Panc1 (cell line): ENCODE measurements around the gene KLK15. TPM values are rescaled to one million over a fixed set of nuclear protein-coding genes. Genes with fewer than 3 reads are reported as not detected.

Source experiments
- ATAC-seq: fragments of 200-7000 bp; cut with Tn5 transposase; 2 replicates; pipeline ENCODE4 v1.9.1; 2020; ENCODE audit warnings: mild to moderate bottlenecking, moderate library complexity
- BruUV-seq: library from RNA; stranded (reverse); fragments of 400-500 nt; replicated peaks from 2 replicates; lab custom pipeline; 2021; lab: Mats Ljungman, UMichigan
- CTCF ChIA-PET: fragments of 300-600 bp; sonication (Branson Sonifier 250); formaldehyde crosslinking; loops from one replicate; lab custom pipeline; 2022; ENCODE audit warnings: antibody characterized with exemption; lab: Charles Lee
- POLR2A ChIA-PET: fragments of 300-600 bp; sonication (Branson Sonifier 250); formaldehyde crosslinking; loops from one replicate; lab custom pipeline; 2022; ENCODE audit warnings: antibody characterized with exemption; lab: Charles Lee
- DNase-seq: peaks from one replicate; pipeline ENCODE4 v3.0.0-alpha.2; 2010; ENCODE audit warnings: low read depth, low spot score
- H3K27ac ChIP-seq: 2 replicates; pipeline ENCODE4 v1.5.1; 2011; ENCODE audit warnings: mild to moderate bottlenecking, low read length, inconsistent platforms
- H3K27me3 ChIP-seq: fragments of 200-500 bp; sonication (Bioruptor generic); 2 replicates; pipeline ENCODE4 v1.6.0; 2014; ENCODE audit warnings: low read length, inconsistent platforms; ENCODE audit not compliant: control insufficient read depth, insufficient read depth
- H3K36me3 ChIP-seq: fragments of 200-500 bp; sonication (Bioruptor generic); 2 replicates; pipeline ENCODE4 v1.5.1; 2014; ENCODE audit warnings: inconsistent platforms, mild to moderate bottlenecking, low read length, moderate library complexity; ENCODE audit not compliant: control insufficient read depth, insufficient read depth
- H3K4me1 ChIP-seq: 2 replicates; pipeline ENCODE4 v1.5.1; 2011; ENCODE audit warnings: inconsistent platforms, mild to moderate bottlenecking, low read length, moderate library complexity; ENCODE audit not compliant: control insufficient read depth, insufficient read depth
- H3K4me3 ChIP-seq, 2 experiments: 2 replicates each; pipeline ENCODE4 v1.5.1; 2011 to 2012; ENCODE audit warnings: low read depth in 2 of 2, low read length in 2 of 2, mild to moderate bottlenecking in 2 of 2, inconsistent platforms in 1 of 2, moderate library complexity in 1 of 2
- H3K9me3 ChIP-seq: fragments of 200-500 bp; sonication (Bioruptor generic); 2 replicates; pipeline ENCODE4 v1.5.1; 2014; ENCODE audit warnings: low read depth, mild to moderate bottlenecking, inconsistent platforms, low read length, moderate library complexity; ENCODE audit not compliant: control insufficient read depth, insufficient read depth
- CTCF ChIP-seq: fragments of 450-650 bp; IDR thresholded peaks from 2 replicates; pipeline ENCODE4 v1.5.1; 2017; ENCODE audit warnings: mild to moderate bottlenecking
- POLR2AphosphoS5 ChIP-seq: IDR thresholded peaks from 2 replicates; pipeline ENCODE4 v1.6.1; 2012; ENCODE audit warnings: mild to moderate bottlenecking, low read depth, low read length, moderate library complexity
- REST ChIP-seq, 2 experiments: IDR thresholded peaks; 2 replicates each; pipeline ENCODE4 v1.6.1; 2011 to 2012; ENCODE audit warnings: low read depth in 2 of 2, control low read depth in 1 of 2, low read length in 1 of 2, mild to moderate bottlenecking in 1 of 2, moderate library complexity in 1 of 2; ENCODE audit not compliant: insufficient read depth in 1 of 2
- SIN3A ChIP-seq: IDR thresholded peaks from 2 replicates; pipeline ENCODE4 v1.6.1; 2012; ENCODE audit warnings: low read depth, mild to moderate bottlenecking, low read length, moderate library complexity, borderline replicate concordance; ENCODE audit not compliant: insufficient read depth
- TCF7L2 ChIP-seq: IDR thresholded peaks from 2 replicates; pipeline ENCODE4 v1.6.1; 2011; ENCODE audit warnings: mild to moderate bottlenecking, low read depth, low read length, inconsistent platforms
- in situ Hi-C: cut with HindIII; loops from 2 replicates; pipeline ENCODE4 v1.10.0; 2016; ENCODE audit warnings: low sequenced_read_pairs, low pct_unique_long_range_greater_than_20kb
- intact Hi-C: fragments of 100-400 bp; cut with micrococcal nuclease; formaldehyde crosslinking; loops from one replicate; pipeline ENCODE4 v1.10.0; 2022; ENCODE audit not compliant: unreplicated experiment
- total RNA-seq: library from RNA; stranded (reverse); gene quantifications from one replicate; pipeline ENCODE4 v1.2.1, GENCODE V29; 2021; ENCODE audit not compliant: unreplicated experiment

Gene KLK15
- total RNA-seq, 1 experiment from 2014 or later, result not detected

- no peaks in the 10 kb centered on the region for H3K9me3 ChIP-seq
- TF ChIP-seq SIN3A (no peak), POLR2AphosphoS5 (no peak), REST (IDR thresholded peaks at IDR 0.05; ENCODE audit: insufficient read depth in 1 of 2, low read depth in 2 of 2, low read length in 1 of 2) (no peak), TCF7L2 (no peak), CTCF (no peak)
- no TSS peak for BruUV-seq
- POLR2A ChIA-PET, result no interaction called here
- no peaks in the 10 kb centered on the region for H3K36me3 ChIP-seq
- no peak for ATAC-seq
- H3K27me3 ChIP-seq, result peaks cover 7% of the 10 kb centered on the region; the same call in 1 of the 2 replicates
- in situ Hi-C loops, result no loop called here
- CTCF ChIA-PET, result no interaction called here
- H3K27ac ChIP-seq, result no peak overlapping the region
- intact Hi-C loops, result no loop called here
- no peak overlapping the region for H3K4me3 ChIP-seq
- DNase-seq, result no peak
- no peaks in the 10 kb centered on the region for H3K4me1 ChIP-seq
Measured at GRCh38 chr19:50861496-50862286, 28.3 kb upstream of the KLK15 start.

- TF ChIP-seq TCF7L2 (no peak), CTCF (no peak), REST (IDR thresholded peaks at IDR 0.05; ENCODE audit: insufficient read depth in 1 of 2, low read depth in 2 of 2, low read length in 1 of 2) (no peak), SIN3A (no peak), POLR2AphosphoS5 (no peak)
- intact Hi-C loops, result no loop called here
- Histone ChIP-seq H3K4me1 (no peaks in the 10 kb centered on the region), H3K9me3 (no peaks in the 10 kb centered on the region), H3K4me3 (no peak overlapping the region), H3K27ac (no peak overlapping the region), H3K27me3 (peaks cover 4% of the 10 kb centered on the region; the same call in 1 of the 2 replicates), H3K36me3 (no peaks in the 10 kb centered on the region)
- DNase-seq, result no peak
- no peak for ATAC-seq
- in situ Hi-C loops, result no loop called here
- CTCF ChIA-PET, result no interaction called here
- no TSS peak for BruUV-seq
- POLR2A ChIA-PET, result no interaction called here
Measured at GRCh38 chr19:50861010-50861409, 27.6 kb upstream of the KLK15 start.
